ENCODE results near the gene TOMM20L. TPM values are rescaled to one million over a fixed set of nuclear protein-coding genes. Genes with fewer than 3 reads are reported as not detected.
"Not testable (repeated sequence)": the region's sequence is repeated elsewhere in the genome, so short reads cannot be mapped to it uniquely, and the experiment has no call there.

Gene TOMM20L
- total and polyA plus RNA-seq, 4 experiments from 2014 or later: not detected

GRCh38 chr14:58398495-58398894 lies 2.8 kb downstream of the TOMM20L start:
- H3K27ac ChIP-seq (ENCODE audit: low read depth, low read length): no peak overlapping the region

GRCh38 chr14:58398895-58399294 lies 3.2 kb downstream of the TOMM20L start:
- H3K36me3 ChIP-seq (ENCODE audit: insufficient read depth, low read length): no peaks in the 10 kb centered on the region
- H3K27me3 ChIP-seq (ENCODE audit: insufficient read depth, low read length): no peaks in the 10 kb centered on the region
- Mint-ChIP-seq H3K27ac (no peak overlapping the region), H3K27me3 (no peaks in the 10 kb centered on the region), H3K4me1 (peaks cover 7 to 21% (median 11%) of the 10 kb centered on the region in 4 donors), H3K4me3 (no peak overlapping the region), H3K36me3 (peaks cover 0 to 2% of the 10 kb centered on the region in 2 donors), H3K9me3 (no peaks in the 10 kb centered on the region)
- no peak overlapping the region for H3K4me3 ChIP-seq (ENCODE audit: low read length in 2 of 2)
- POLR2A ChIA-PET (ENCODE audit: partially characterized antibody): no interaction called here
- CTCF ChIA-PET (ENCODE audit: partially characterized antibody): no interaction called here
- H3K9me3 ChIP-seq (ENCODE audit: control insufficient read depth in 1 of 2, low read length in 2 of 2): no peaks in the 10 kb centered on the region
- H3K27ac ChIP-seq (ENCODE audit: low read depth, low read length): no peak overlapping the region
- intact Hi-C loops (cut with micrococcal nuclease): no loop called here
- no peak for DNase-seq
- peaks cover 12% of the 10 kb centered on the region for H3K4me1 ChIP-seq (ENCODE audit: insufficient read depth, low read length)

More at GRCh38 chr14:58398495-58398894, 2.8 kb downstream of the TOMM20L start:
- no peak for DNase-seq
- Mint-ChIP-seq H3K27ac (no peak overlapping the region), H3K36me3 (peaks cover 0 to 2% of the 10 kb centered on the region in 2 donors), H3K27me3 (no peaks in the 10 kb centered on the region), H3K4me3 (no peak overlapping the region), H3K4me1 (peaks cover 7 to 21% (median 11%) of the 10 kb centered on the region in 4 donors), H3K9me3 (no peaks in the 10 kb centered on the region)
- Histone ChIP-seq H3K9me3 (ENCODE audit: control insufficient read depth in 1 of 2, low read length in 2 of 2) (no peaks in the 10 kb centered on the region), H3K4me3 (ENCODE audit: low read length in 2 of 2) (no peak overlapping the region), H3K4me1 (ENCODE audit: insufficient read depth, low read length) (peaks cover 12% of the 10 kb centered on the region), H3K27me3 (ENCODE audit: insufficient read depth, low read length) (no peaks in the 10 kb centered on the region), H3K36me3 (ENCODE audit: insufficient read depth, low read length) (no peaks in the 10 kb centered on the region)
- intact Hi-C loops (cut with micrococcal nuclease): no loop called here
- ChIA-PET CTCF (ENCODE audit: partially characterized antibody) (interaction anchor here (1.0 kb wide), 1 partner anchor 11 kb away, joined by 3 read pairs; no protein-coding TSS in a partner anchor), POLR2A (ENCODE audit: partially characterized antibody) (no interaction called here)

GRCh38 chr14:58401587-58401986 lies 5.9 kb downstream of the TOMM20L start:
- CTCF ChIA-PET (ENCODE audit: partially characterized antibody): interaction anchor here (1.3 kb wide), 1 partner anchor 291 kb away, joined by 5 read pairs; no protein-coding TSS in a partner anchor
- no peak for DNase-seq
- no peak overlapping the region for H3K4me3 Mint-ChIP-seq
- no peak overlapping the region for H3K27ac ChIP-seq (ENCODE audit: low read depth, low read length)
- H3K27me3 Mint-ChIP-seq: no peaks in the 10 kb centered on the region
- H3K4me1 ChIP-seq (ENCODE audit: insufficient read depth, low read length): peaks cover 2% of the 10 kb centered on the region
- H3K27ac Mint-ChIP-seq: no peak overlapping the region
- H3K27me3 ChIP-seq (ENCODE audit: insufficient read depth, low read length): no peaks in the 10 kb centered on the region
- POLR2A ChIA-PET (ENCODE audit: partially characterized antibody): no interaction called here
- no peak overlapping the region for H3K4me3 ChIP-seq (ENCODE audit: low read length in 2 of 2)
- H3K9me3 ChIP-seq (ENCODE audit: control insufficient read depth in 1 of 2, low read length in 2 of 2): no peaks in the 10 kb centered on the region
- no peaks in the 10 kb centered on the region for H3K36me3 ChIP-seq (ENCODE audit: insufficient read depth, low read length)
- no peaks in the 10 kb centered on the region for H3K9me3 Mint-ChIP-seq
- peaks cover 0 to 11% (median 2%) of the 10 kb centered on the region in 4 donors for H3K4me1 Mint-ChIP-seq
- H3K36me3 Mint-ChIP-seq: no peaks in the 10 kb centered on the region
- intact Hi-C loops (cut with micrococcal nuclease): loop anchor here (1.0 kb wide), 1 partner anchor 293 kb away; no protein-coding TSS in a partner anchor

- POLR2A ChIA-PET (ENCODE audit: partially characterized antibody): no interaction called here
- H3K27ac ChIP-seq (ENCODE audit: low read depth, low read length): no peak overlapping the region
- intact Hi-C loops (cut with micrococcal nuclease): no loop called here
- Mint-ChIP-seq H3K36me3 (peaks cover 17 to 35% of the 10 kb centered on the region in 2 donors), H3K4me3 (no peak overlapping the region), H3K27ac (no peak overlapping the region), H3K27me3 (no peaks in the 10 kb centered on the region), H3K9me3 (no peaks in the 10 kb centered on the region), H3K4me1 (no peaks in the 10 kb centered on the region)
- H3K27me3 ChIP-seq (ENCODE audit: insufficient read depth, low read length): no peaks in the 10 kb centered on the region
- no peak for DNase-seq
- no peaks in the 10 kb centered on the region for H3K9me3 ChIP-seq (ENCODE audit: control insufficient read depth in 1 of 2, low read length in 2 of 2)
- no peak overlapping the region for H3K4me3 ChIP-seq (ENCODE audit: low read length in 2 of 2)
- CTCF ChIA-PET (ENCODE audit: partially characterized antibody): interaction anchor here (0.9 to 2.4 kb wide), 2 partner anchors 11 to 13 kb away, joined by 3 to 11 read pairs; partner anchors contain the start of gene TOMM20L
- H3K36me3 ChIP-seq (ENCODE audit: insufficient read depth, low read length): peaks cover 18% of the 10 kb centered on the region
- no peaks in the 10 kb centered on the region for H3K4me1 ChIP-seq (ENCODE audit: insufficient read depth, low read length)
These were observed 13.0 kb downstream of the TOMM20L start for GRCh38 chr14:58408681-58409215.

GRCh38 chr14:58414845-58415244 lies 19.1 kb downstream of the TOMM20L start:
- ChIA-PET POLR2A (ENCODE audit: partially characterized antibody) (no interaction called here), CTCF (ENCODE audit: partially characterized antibody) (no interaction called here)
- no peak for DNase-seq
- Histone ChIP-seq H3K4me3 (ENCODE audit: low read length in 2 of 2) (no peak overlapping the region), H3K36me3 (ENCODE audit: insufficient read depth, low read length) (peaks cover 14% of the 10 kb centered on the region), H3K27me3 (ENCODE audit: insufficient read depth, low read length) (no peaks in the 10 kb centered on the region), H3K9me3 (ENCODE audit: control insufficient read depth in 1 of 2, low read length in 2 of 2) (no peaks in the 10 kb centered on the region), H3K27ac (ENCODE audit: low read depth, low read length) (no peak overlapping the region), H3K4me1 (ENCODE audit: insufficient read depth, low read length) (no peaks in the 10 kb centered on the region)
- no peak overlapping the region for H3K4me3 Mint-ChIP-seq
- H3K27ac Mint-ChIP-seq: no peak overlapping the region
- intact Hi-C loops (cut with micrococcal nuclease): no loop called here
- no peaks in the 10 kb centered on the region for H3K27me3 Mint-ChIP-seq
- peaks cover 36 to 51% of the 10 kb centered on the region in 2 donors for H3K36me3 Mint-ChIP-seq
- H3K9me3 Mint-ChIP-seq: no peaks in the 10 kb centered on the region
- peaks cover 10 to 16% (median 13%) of the 10 kb centered on the region in 4 donors for H3K4me1 Mint-ChIP-seq

GRCh38 chr14:58415636-58416547 lies 20.2 kb downstream of the TOMM20L start:
- H3K4me3 Mint-ChIP-seq: no peak overlapping the region

GRCh38 chr14:58416934-58417333 lies 21.2 kb downstream of the TOMM20L start:
- H3K27me3 ChIP-seq (ENCODE audit: insufficient read depth, low read length); H3K27me3 Mint-ChIP-seq; H3K4me3 ChIP-seq (ENCODE audit: low read length in 2 of 2); H3K9me3 ChIP-seq (ENCODE audit: control insufficient read depth in 1 of 2, low read length in 2 of 2); H3K36me3 ChIP-seq (ENCODE audit: insufficient read depth, low read length); H3K4me3 Mint-ChIP-seq; POLR2A ChIA-PET (ENCODE audit: partially characterized antibody); H3K27ac Mint-ChIP-seq; H3K4me1 ChIP-seq (ENCODE audit: insufficient read depth, low read length); H3K27ac ChIP-seq (ENCODE audit: low read depth, low read length); intact Hi-C loops (cut with micrococcal nuclease); H3K9me3 Mint-ChIP-seq; DNase-seq: not testable (repeated sequence)
- H3K4me1 Mint-ChIP-seq: peaks cover 10 to 16% (median 13%) of the 10 kb centered on the region in 4 donors
- CTCF ChIA-PET (ENCODE audit: partially characterized antibody): interaction anchor here (1.4 kb wide), 1 partner anchor 10 kb away, joined by 3 read pairs; no protein-coding TSS in a partner anchor
- H3K36me3 Mint-ChIP-seq: peaks cover 37 to 46% of the 10 kb centered on the region in 2 donors

More at GRCh38 chr14:58415636-58416547, 20.2 kb downstream of the TOMM20L start:
- peaks cover 10 to 16% (median 13%) of the 10 kb centered on the region in 4 donors for H3K4me1 Mint-ChIP-seq
- H3K4me3 ChIP-seq (ENCODE audit: low read length in 2 of 2): no peak overlapping the region
- no peaks in the 10 kb centered on the region for H3K27me3 ChIP-seq (ENCODE audit: insufficient read depth, low read length)
- POLR2A ChIA-PET (ENCODE audit: partially characterized antibody): no interaction called here
- intact Hi-C loops (cut with micrococcal nuclease): no loop called here
- no peaks in the 10 kb centered on the region for H3K9me3 Mint-ChIP-seq
- peaks cover 36 to 48% of the 10 kb centered on the region in 2 donors for H3K36me3 Mint-ChIP-seq
- CTCF ChIA-PET (ENCODE audit: partially characterized antibody): no interaction called here
- no peak overlapping the region for H3K27ac ChIP-seq (ENCODE audit: low read depth, low read length)
- H3K27me3 Mint-ChIP-seq: no peaks in the 10 kb centered on the region
- no peaks in the 10 kb centered on the region for H3K9me3 ChIP-seq (ENCODE audit: control insufficient read depth in 1 of 2, low read length in 2 of 2)
- no peaks in the 10 kb centered on the region for H3K4me1 ChIP-seq (ENCODE audit: insufficient read depth, low read length)
- peak overlapping the region in 1 of 7 donors; percentile 54 for H3K27ac Mint-ChIP-seq
- H3K36me3 ChIP-seq (ENCODE audit: insufficient read depth, low read length): peaks cover 5% of the 10 kb centered on the region
- DNase-seq: no peak

Measured in CD4-positive, alpha-beta memory T cell (primary cell).